ENCODE data around the gene ASB6. TPM values are rescaled to one million over a fixed set of nuclear protein-coding genes. Genes with fewer than 3 reads are reported as not detected.

Gene ASB6
- total RNA-seq, 1 experiment from 2014 or later, result 20.0 TPM

GRCh38 chr9:129650680-129651235, 8.8 kb upstream of the ASB6 start (continued):
- TF ChIP-seq NR3C1 (CRISPR knock-in tag; conservative IDR thresholded peaks at IDR 0.05; ENCODE audit: low read depth) (no peak), ZBTB21 (CRISPR knock-in tag; IDR thresholded peaks at IDR 0.05; ENCODE audit: borderline replicate concordance) (no peak), FOXJ3 (CRISPR knock-in tag; IDR thresholded peaks at IDR 0.05; ENCODE audit: borderline replicate concordance) (no peak), ATF1 (CRISPR knock-in tag; IDR thresholded peaks at IDR 0.05) (no peak), JUN (CRISPR knock-in tag; IDR thresholded peaks at IDR 0.05) (no peak)
- TF ChIP-seq, protein P1, sequence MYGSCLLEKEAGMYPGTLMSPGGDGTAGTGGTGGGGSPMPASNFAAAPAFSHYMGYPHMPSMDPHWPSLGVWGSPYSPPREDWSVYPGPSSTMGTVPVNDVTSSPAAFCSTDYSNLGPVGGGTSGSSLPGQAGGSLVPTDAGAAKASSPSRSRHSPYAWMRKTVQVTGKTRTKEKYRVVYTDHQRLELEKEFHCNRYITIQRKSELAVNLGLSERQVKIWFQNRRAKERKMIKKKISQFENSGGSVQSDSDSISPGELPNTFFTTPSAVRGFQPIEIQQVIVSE (CRISPR knock-in tag; IDR thresholded peaks at IDR 0.05; ENCODE audit: borderline replicate concordance), result no peak

DNA sequence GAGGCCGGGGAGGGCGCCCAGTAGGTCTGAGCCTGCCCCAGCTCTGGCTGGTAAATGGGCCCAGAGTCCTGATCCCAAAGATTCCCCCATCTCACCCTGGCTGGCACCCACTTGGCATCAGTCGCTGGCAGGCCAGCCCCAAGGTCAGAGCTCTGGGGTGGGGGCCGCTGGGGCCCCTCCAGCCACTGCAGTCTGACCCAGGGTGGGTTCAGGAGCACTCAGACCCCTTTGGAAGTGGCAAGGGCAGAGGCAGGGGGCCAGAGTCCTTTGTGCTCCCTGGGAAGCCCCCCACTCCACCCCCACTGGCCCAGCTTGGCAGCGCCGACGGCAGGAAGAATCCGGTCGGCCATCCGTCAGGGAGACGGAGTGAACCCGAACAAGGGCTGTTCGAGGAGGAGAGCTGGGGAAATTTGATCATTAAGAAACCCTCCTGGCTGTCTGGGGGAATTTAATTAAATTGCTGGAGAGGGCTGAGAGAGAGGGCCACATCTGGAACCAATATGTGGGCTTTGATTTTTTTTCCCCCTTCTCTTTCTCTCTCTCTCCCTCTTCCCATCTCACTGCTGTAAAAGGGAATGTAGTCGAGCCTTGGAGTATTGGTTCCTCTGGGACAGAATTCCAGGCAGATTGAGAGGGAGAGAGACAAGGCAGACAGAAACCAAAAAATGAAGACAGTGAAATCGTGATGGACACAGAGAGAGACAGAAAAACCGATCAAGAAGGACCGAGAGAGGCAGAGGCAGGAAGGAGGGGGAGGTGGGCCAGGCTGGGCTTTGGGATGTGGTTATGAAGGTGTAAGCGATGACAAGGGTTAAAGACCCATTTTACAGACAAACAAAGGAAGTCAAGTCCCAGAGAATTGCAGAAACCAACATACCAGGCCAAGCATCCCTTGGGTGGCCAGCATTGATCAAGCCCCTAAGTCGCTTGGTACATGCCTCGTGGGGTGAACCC, 8.1 kb upstream of the ASB6 start:
- DNase-seq (ENCODE audit: low spot score) (no peak), ATAC-seq (no peak)
- Mint-ChIP-seq H3K27me3 (ENCODE audit: low read depth) (no peaks in the 10 kb centered on the region; the same call in 1 of the 2 replicates), H3K36me3 (no peaks in the 10 kb centered on the region), H3K27ac (no peak overlapping the region), H3K9me3 (peaks cover 8% of the 10 kb centered on the region), H3K4me3 (no peak overlapping the region), H3K4me1 (no peaks in the 10 kb centered on the region)
- TF ChIP-seq, protein P2, sequence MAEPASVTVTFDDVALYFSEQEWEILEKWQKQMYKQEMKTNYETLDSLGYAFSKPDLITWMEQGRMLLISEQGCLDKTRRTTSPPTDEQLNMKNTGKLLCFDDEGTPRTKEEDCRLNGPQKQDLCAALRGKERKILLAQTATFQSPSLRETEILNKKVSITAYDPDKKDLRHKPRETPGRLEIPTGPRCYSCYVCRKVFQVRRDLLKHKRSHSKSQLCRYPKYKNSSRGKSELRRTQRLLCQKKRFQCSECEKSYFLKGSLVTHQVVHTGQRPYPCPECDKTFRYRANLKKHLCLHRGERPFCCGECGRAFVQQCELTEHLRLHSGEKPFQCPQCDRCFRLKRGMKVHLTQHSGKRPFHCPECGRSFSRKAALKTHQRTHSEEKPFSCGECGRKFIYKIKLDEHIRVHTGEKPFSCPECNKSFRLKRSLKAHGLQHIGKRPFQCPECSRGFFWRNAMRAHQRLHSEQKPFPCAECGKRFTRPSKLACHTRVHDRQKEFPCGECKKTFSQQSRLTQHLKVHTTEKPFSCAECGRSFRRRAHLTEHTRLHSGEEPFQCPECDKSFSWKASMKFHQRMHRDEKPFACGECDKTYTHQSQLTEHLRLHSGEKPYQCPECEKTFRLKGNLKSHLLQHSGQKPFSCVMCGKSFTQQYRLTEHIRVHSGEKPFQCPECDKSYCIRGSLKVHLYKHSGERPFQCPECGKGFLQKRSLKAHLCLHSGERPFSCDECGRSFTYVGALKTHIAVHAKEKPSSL (CRISPR knock-in tag; conservative IDR thresholded peaks at IDR 0.05), result no peak
- TF ChIP-seq PRRX2 (CRISPR knock-in tag; IDR thresholded peaks at IDR 0.05) (no peak), ZNF532 (CRISPR knock-in tag; IDR thresholded peaks at IDR 0.05; ENCODE audit: borderline replicate concordance) (no peak), ZNF138 (CRISPR knock-in tag; conservative IDR thresholded peaks at IDR 0.05) (no peak), CBFB (CRISPR knock-in tag; IDR thresholded peaks at IDR 0.05; ENCODE audit: low read depth) (no peak), ZNF232 (CRISPR knock-in tag; IDR thresholded peaks at IDR 0.05) (no peak)
- POLR2A ChIA-PET, result no interaction called here
- CTCF ChIA-PET, result interaction anchor here (0.6 to 2.0 kb wide), 2 partner anchors 88 to 133 kb away, joined by 3 to 7 read pairs; no protein-coding TSS in a partner anchor

DNA sequence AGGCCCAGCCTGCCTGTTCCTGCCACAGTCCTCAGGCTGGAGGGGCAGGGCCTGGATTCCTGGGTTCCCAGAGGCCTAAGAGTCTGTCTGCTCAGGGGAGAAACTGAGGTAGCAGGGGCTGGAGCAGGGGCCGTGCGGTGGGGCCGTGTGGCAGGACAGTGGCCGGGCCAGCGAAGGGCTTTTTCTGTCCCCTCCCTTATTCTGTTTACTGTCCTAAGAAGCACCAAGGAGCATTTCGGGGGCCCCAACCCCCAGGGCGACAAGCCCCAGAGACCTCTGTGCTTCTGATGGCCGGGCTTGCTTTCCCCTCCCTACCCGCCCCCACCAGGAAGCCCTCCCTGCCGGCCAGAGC, 6.8 kb upstream of the ASB6 start:
- CTCF ChIA-PET, result no interaction called here
- ATAC-seq, result no peak
- POLR2A ChIA-PET, result no interaction called here
- no peak for TF ChIP-seq MXD4 (CRISPR knock-in tag; IDR thresholded peaks at IDR 0.05; ENCODE audit: borderline replicate concordance)
- no peak for TF ChIP-seq ZNF121 (CRISPR knock-in tag; IDR thresholded peaks at IDR 0.05)
- no peak for TF ChIP-seq PREB (CRISPR knock-in tag; IDR thresholded peaks at IDR 0.05; ENCODE audit: borderline replicate concordance)
- TF ChIP-seq KAT7 (CRISPR knock-in tag; IDR thresholded peaks at IDR 0.05; ENCODE audit: borderline replicate concordance), result no peak
- no peak for TF ChIP-seq ELF4 (CRISPR knock-in tag; IDR thresholded peaks at IDR 0.05; ENCODE audit: low read depth)
- no peak for TF ChIP-seq USF1 (CRISPR knock-in tag; IDR thresholded peaks at IDR 0.05)
- TF ChIP-seq ZNF263 (CRISPR knock-in tag; IDR thresholded peaks at IDR 0.05; ENCODE audit: low read depth), result no peak
- TF ChIP-seq ZNF138 (CRISPR knock-in tag; conservative IDR thresholded peaks at IDR 0.05), result no peak
- TF ChIP-seq ESRRA (CRISPR knock-in tag; IDR thresholded peaks at IDR 0.05; ENCODE audit: borderline replicate concordance), result no peak
- H3K9me3 Mint-ChIP-seq, result peaks cover 8% of the 10 kb centered on the region
- H3K27me3 Mint-ChIP-seq (ENCODE audit: low read depth), result no peaks in the 10 kb centered on the region; the same call in 1 of the 2 replicates
- no peak for DNase-seq (ENCODE audit: low spot score)
- H3K4me3 Mint-ChIP-seq, result no peak overlapping the region
- no peaks in the 10 kb centered on the region for H3K4me1 Mint-ChIP-seq
- no peaks in the 10 kb centered on the region for H3K36me3 Mint-ChIP-seq
- H3K27ac Mint-ChIP-seq, result no peak overlapping the region
